Gastroesophageal sphincter (tissue), 4 donors: Measurements from ENCODE around the gene ZNF185. TPM values are rescaled to one million over a fixed set of nuclear protein-coding genes. Genes with fewer than 3 reads are reported as not detected.

Experiments
- ATAC-seq: fragments of 150-250 bp; one replicate; pipeline ENCODE4 v1.9.1; 2016; ENCODE audit warnings: mild to moderate bottlenecking, moderate library complexity
- H3K27ac ChIP-seq, 4 donors: fragments of 200-600 bp; sonication (generic) in 3 of 4; 1 replicate in 3 of 4; 2 replicates in 1 of 4; pipeline ENCODE4 v1.5.1; 2016 to 2019
- H3K27me3 ChIP-seq: fragments of 200-600 bp; sonication (generic); one replicate; pipeline ENCODE4 v1.5.1; 2019
- H3K36me3 ChIP-seq, 2 donors: fragments of 200-600 bp; sonication (generic); one replicate each; pipeline ENCODE4 v1.5.1; 2019; ENCODE audit warnings: control low read depth in 1 of 2
- H3K4me1 ChIP-seq, 3 donors: fragments of 200-600 bp; sonication (generic); 1 replicate in 2 of 3; 2 replicates in 1 of 3; pipeline ENCODE4 v1.5.1; 2016 to 2019; ENCODE audit warnings: control low read depth in 2 of 3
- H3K4me3 ChIP-seq, 2 donors: fragments of 200-600 bp; sonication (generic); one replicate each; pipeline ENCODE4 v1.5.1; 2019; ENCODE audit warnings: mild to moderate bottlenecking in 1 of 2, moderate library complexity in 1 of 2
- H3K9me3 ChIP-seq, 3 donors: fragments of 200-600 bp; sonication (generic); one replicate each; pipeline ENCODE4 v1.5.1; 2017 to 2019; ENCODE audit warnings: control low read depth in 2 of 3
- CTCF ChIP-seq, 4 experiments: fragments of 200-600 bp in 2 of 4; fragments of 450-650 bp in 2 of 4; sonication (generic) in 1 of 4; IDR thresholded peaks; one replicate each; pipeline ENCODE4 v1.5.1; 2017 to 2019; ENCODE audit warnings: antibody characterized with exemption in 4 of 4, mild to moderate bottlenecking in 2 of 4, moderate library complexity in 2 of 4
- EP300 ChIP-seq: sonication (generic); formaldehyde crosslinking; IDR thresholded peaks from one replicate; pipeline ENCODE4 v1.6.1; 2017; ENCODE audit warnings: antibody characterized with exemption, mild to moderate bottlenecking
- POLR2A ChIP-seq, 2 donors: fragments of 450-650 bp; IDR thresholded peaks; one replicate each; pipeline ENCODE4 v1.6.1; 2017; ENCODE audit warnings: antibody characterized with exemption in 2 of 2, mild to moderate bottlenecking in 2 of 2, moderate library complexity in 1 of 2
- POLR2AphosphoS5 ChIP-seq: sonication (generic); formaldehyde crosslinking; IDR thresholded peaks from one replicate; pipeline ENCODE4 v1.6.1; 2017; ENCODE audit warnings: antibody characterized with exemption
- WGBS, 2 donors: methylation state at CpG; one replicate each; pipeline ENCODE4 v1.1.5; 2018; ENCODE audit warnings: low coverage in 1 of 2; 5-methylcytosine and 5-hydroxymethylcytosine counted together
- total RNA-seq, 4 donors: library from RNA; depleted of rRNA; stranded (reverse); fragments of >200 nt; gene quantifications; one replicate each; pipeline ENCODE4 v1.1.0, GENCODE V29; 2016

ZNF185 gene
- total RNA-seq, 4 donors from 2014 or later, result 2.7 to 13.7 (median 3.6) TPM

GRCh38 chrX:152945021-152945979 is 47.4 kb downstream of the ZNF185 start:
- Histone ChIP-seq H3K36me3 (peaks cover 0 to 9% of the 10 kb centered on the region in 2 donors), H3K27ac (no peak overlapping the region), H3K4me3 (no peak overlapping the region), H3K4me1 (peaks cover 0 to 12% (median 0%) of the 10 kb centered on the region in 3 donors), H3K27me3 (no peaks in the 10 kb centered on the region), H3K9me3 (no peaks in the 10 kb centered on the region)
- WGBS, 2 donors, result 100% methylated on average over 2 of the region's 11 CpGs; no CpG with 5 or more reads in 1 of the 2 donors
- TF ChIP-seq POLR2AphosphoS5 (no peak), CTCF (IDR thresholded peaks at IDR 0.05) (no peak), POLR2A (IDR thresholded peaks at IDR 0.05) (no peak), EP300 (no peak)
- no peak for ATAC-seq

- Histone ChIP-seq H3K36me3 (peaks cover 0 to 9% of the 10 kb centered on the region in 2 donors), H3K9me3 (no peaks in the 10 kb centered on the region), H3K4me1 (peaks cover 0 to 7% (median 0%) of the 10 kb centered on the region in 3 donors), H3K4me3 (no peak overlapping the region), H3K27ac (no peak overlapping the region), H3K27me3 (no peaks in the 10 kb centered on the region)
- TF ChIP-seq CTCF (IDR thresholded peaks at IDR 0.05) (no peak), EP300 (no peak), POLR2AphosphoS5 (no peak), POLR2A (IDR thresholded peaks at IDR 0.05) (no peak)
- ATAC-seq, result no peak
- 93% methylated on average over 2 of the region's 6 CpGs; no CpG with 5 or more reads in 1 of the 2 donors for WGBS, 2 donors
These were observed 48.8 kb downstream of the ZNF185 start for GRCh38 chrX:152946681-152947080.

Other genes starting within 250 kb of the ZNF185 start
- not detected for gene MAGEA3, start 199.3 kb upstream of the ZNF185 start, total RNA-seq
- not detected for gene CSAG2, start 188.8 kb upstream of the ZNF185 start, total RNA-seq
- not detected for gene MAGEA2B, start 183.4 kb upstream of the ZNF185 start, total RNA-seq
- gene CSAG1, start 164.3 kb upstream of the ZNF185 start, total RNA-seq, result not detected
- gene MAGEA12, start 164.3 kb upstream of the ZNF185 start, total RNA-seq, result not detected
- gene MAGEA2, start 144.2 kb upstream of the ZNF185 start, total RNA-seq, result not detected
- gene CSAG3, start 138.8 kb upstream of the ZNF185 start, total RNA-seq, result not detected
- not detected for gene MAGEA6, start 128.4 kb upstream of the ZNF185 start, total RNA-seq
- 10 to 100 TPM; 53.0 to 75.2 (median 60.3) TPM for gene CETN2, start 67.3 kb upstream of the ZNF185 start, total RNA-seq
- gene NSDHL, start 67.0 kb upstream of the ZNF185 start, total RNA-seq, result 10 to 100 TPM in 3 of 4 donors, 1 to 10 TPM in 1; 3.7 to 14.2 (median 10.8) TPM
- gene PNMA5, start 96.0 kb downstream of the ZNF185 start, total RNA-seq, result not detected
- gene PNMA3, start 158.4 kb downstream of the ZNF185 start, total RNA-seq, result under 1 TPM in 2 of 4 donors, not detected in 2; 0.13 to 0.62 TPM
- gene PNMA6A, start 174.4 kb downstream of the ZNF185 start, total RNA-seq, result 1 to 10 TPM in 3 of 4 donors, under 1 TPM in 1; 0.31 to 4.2 (median 2.3) TPM